ENCODE data around the gene STK24. TPM values are rescaled to one million over a fixed set of nuclear protein-coding genes. Genes with fewer than 3 reads are reported as not detected.

The STK24 gene
- total RNA-seq, 1 experiment from 2014 or later = 51.2 TPM

DNA sequence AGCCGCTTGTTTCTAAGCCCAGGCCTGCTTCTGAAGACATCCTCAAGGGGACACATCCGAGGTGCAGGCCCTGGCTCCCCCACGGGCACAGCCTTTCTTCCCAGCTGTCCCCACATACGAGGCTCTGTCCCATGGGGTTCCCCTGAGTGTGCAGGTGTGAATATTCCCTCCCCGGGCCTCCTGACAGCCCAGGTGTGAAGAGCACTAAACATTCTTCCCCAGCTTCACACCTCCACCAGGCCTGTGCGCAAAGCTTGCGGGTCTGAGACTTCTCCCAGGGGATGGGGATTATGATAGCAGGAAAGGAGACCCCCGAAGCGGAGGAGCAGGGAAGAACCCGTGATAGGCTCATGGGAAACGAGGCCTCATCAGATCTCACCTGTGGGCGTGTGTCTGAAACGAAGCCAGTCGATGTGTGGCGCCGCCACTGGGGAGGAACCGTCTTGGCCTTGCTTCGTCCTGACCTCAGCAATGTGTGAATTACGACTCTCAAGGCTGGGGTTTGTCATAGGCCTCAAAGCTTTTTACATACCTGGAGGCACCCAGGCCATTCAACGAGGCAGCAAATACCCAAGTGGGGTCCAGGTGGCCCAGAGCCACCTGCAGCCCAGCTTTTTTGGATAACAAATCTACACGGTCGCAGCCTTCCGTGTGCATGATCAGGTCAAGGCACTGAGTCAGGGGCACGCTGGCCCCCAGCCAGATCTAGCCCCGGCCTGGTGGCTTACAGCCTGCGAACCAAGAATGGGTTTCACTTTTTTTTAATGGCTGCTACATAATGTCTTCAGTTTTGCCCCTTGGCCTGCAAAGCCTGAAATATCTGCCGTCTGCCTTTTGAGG is 134.3 kb downstream of the STK24 start:
- no peak overlapping the region for H3K27ac Mint-ChIP-seq (ENCODE audit: unreplicated experiment)
- no peak for DNase-seq
- CTCF ChIA-PET = no interaction called here
- peaks cover 20% of the 10 kb centered on the region for H3K36me3 Mint-ChIP-seq (ENCODE audit: insufficient read depth, unreplicated experiment)
- no peaks in the 10 kb centered on the region for H3K9me3 Mint-ChIP-seq (ENCODE audit: low read depth, unreplicated experiment)
- TF ChIP-seq, protein P1, sequence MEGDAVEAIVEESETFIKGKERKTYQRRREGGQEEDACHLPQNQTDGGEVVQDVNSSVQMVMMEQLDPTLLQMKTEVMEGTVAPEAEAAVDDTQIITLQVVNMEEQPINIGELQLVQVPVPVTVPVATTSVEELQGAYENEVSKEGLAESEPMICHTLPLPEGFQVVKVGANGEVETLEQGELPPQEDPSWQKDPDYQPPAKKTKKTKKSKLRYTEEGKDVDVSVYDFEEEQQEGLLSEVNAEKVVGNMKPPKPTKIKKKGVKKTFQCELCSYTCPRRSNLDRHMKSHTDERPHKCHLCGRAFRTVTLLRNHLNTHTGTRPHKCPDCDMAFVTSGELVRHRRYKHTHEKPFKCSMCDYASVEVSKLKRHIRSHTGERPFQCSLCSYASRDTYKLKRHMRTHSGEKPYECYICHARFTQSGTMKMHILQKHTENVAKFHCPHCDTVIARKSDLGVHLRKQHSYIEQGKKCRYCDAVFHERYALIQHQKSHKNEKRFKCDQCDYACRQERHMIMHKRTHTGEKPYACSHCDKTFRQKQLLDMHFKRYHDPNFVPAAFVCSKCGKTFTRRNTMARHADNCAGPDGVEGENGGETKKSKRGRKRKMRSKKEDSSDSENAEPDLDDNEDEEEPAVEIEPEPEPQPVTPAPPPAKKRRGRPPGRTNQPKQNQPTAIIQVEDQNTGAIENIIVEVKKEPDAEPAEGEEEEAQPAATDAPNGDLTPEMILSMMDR (IDR thresholded peaks at IDR 0.05; ENCODE audit: unreplicated experiment) = no peak
- no peaks in the 10 kb centered on the region for H3K4me1 Mint-ChIP-seq (ENCODE audit: low read depth, unreplicated experiment)
- no TSS peak for BruUV-seq (replicated peaks)
- no peak overlapping the region for H3K4me3 Mint-ChIP-seq (ENCODE audit: low read depth, unreplicated experiment)
- no peaks in the 10 kb centered on the region for H3K27me3 Mint-ChIP-seq (ENCODE audit: unreplicated experiment)
- intact Hi-C loops (cut with micrococcal nuclease; ENCODE audit: unreplicated experiment) = no loop called here

GRCh38 chr13:98441056-98441676 is 135.7 kb downstream of the STK24 start:
- H3K4me3 Mint-ChIP-seq (ENCODE audit: low read depth, unreplicated experiment) = no peak overlapping the region
- H3K27ac Mint-ChIP-seq (ENCODE audit: unreplicated experiment) = no peak overlapping the region
- TF ChIP-seq, protein P1 (IDR thresholded peaks at IDR 0.05; ENCODE audit: unreplicated experiment) = no peak
- CTCF ChIA-PET = no interaction called here
- H3K36me3 Mint-ChIP-seq (ENCODE audit: insufficient read depth, unreplicated experiment) = peaks cover 9% of the 10 kb centered on the region
- no TSS peak for BruUV-seq (replicated peaks)
- intact Hi-C loops (cut with micrococcal nuclease; ENCODE audit: unreplicated experiment) = no loop called here
- no peaks in the 10 kb centered on the region for H3K27me3 Mint-ChIP-seq (ENCODE audit: unreplicated experiment)
- H3K4me1 Mint-ChIP-seq (ENCODE audit: low read depth, unreplicated experiment) = no peaks in the 10 kb centered on the region
- no peak for DNase-seq
- H3K9me3 Mint-ChIP-seq (ENCODE audit: low read depth, unreplicated experiment) = no peaks in the 10 kb centered on the region

DNA sequence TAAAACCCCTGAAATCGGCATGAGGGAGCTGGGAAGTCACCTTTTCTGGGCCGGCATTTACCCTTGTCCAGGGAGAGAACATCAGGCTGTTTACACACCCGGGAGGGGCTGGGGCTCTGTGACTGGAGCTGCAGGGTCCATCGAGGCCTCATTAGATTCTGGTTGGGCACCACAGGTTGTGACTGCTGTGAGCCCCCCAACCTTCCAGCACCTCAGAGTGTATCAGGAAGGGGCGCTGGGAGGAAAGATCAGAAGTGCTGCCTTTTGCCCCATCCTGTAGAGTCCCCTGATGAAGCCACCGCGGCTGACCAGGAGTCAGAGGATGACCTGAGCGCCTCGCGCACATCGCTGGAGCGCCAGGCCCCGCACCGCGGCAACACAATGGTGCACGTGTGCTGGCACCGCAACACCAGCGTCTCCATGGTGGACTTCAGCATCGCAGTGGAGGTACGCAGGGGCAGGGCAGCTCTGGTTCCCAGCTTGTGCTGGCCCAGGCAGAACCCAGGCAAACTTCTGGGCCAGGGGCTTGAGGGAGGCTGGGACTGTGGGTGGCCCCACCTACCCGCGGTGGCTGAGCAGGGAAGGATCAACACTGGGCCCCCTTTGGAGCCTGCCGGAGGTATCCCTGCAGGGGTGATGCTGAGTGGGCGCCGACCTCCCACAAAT is 136.4 kb downstream of the STK24 start:
- intact Hi-C loops (cut with micrococcal nuclease; ENCODE audit: unreplicated experiment) = no loop called here
- no TSS peak for BruUV-seq (replicated peaks)
- H3K36me3 Mint-ChIP-seq (ENCODE audit: insufficient read depth, unreplicated experiment) = peaks cover 9% of the 10 kb centered on the region

DNA sequence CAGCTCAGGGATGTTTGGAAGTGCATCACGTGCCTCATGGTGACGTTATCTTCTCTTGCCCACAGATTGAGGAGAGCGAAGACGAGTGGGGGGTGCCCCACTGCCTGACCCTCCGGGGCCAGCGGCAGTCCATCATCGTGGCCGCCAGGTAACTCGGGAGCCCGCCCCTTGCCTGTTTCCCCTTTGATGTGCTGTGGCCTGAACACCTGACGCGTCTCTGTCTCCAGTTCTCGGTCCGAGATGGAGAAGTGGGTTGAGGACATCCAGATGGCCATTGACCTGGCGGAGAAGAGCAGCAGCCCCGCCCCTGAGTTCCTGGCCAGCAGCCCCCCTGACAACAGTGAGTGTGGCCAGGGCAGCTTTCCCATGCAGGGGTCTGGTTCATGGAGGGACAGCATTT is 137.0 kb downstream of the STK24 start:
- Mint-ChIP-seq H3K27me3 (ENCODE audit: unreplicated experiment) (no peaks in the 10 kb centered on the region), H3K27ac (ENCODE audit: unreplicated experiment) (no peak overlapping the region), H3K36me3 (ENCODE audit: insufficient read depth, unreplicated experiment) (peaks cover 6% of the 10 kb centered on the region), H3K9me3 (ENCODE audit: low read depth, unreplicated experiment) (no peaks in the 10 kb centered on the region), H3K4me3 (ENCODE audit: low read depth, unreplicated experiment) (no peak overlapping the region), H3K4me1 (ENCODE audit: low read depth, unreplicated experiment) (no peaks in the 10 kb centered on the region)
- no TSS peak for BruUV-seq (replicated peaks)
- TF ChIP-seq, protein P1 (IDR thresholded peaks at IDR 0.05; ENCODE audit: unreplicated experiment) = no peak
- intact Hi-C loops (cut with micrococcal nuclease; ENCODE audit: unreplicated experiment) = loop anchor here (10.0 kb wide), 1 partner anchor 405 kb away; no protein-coding TSS in a partner anchor
- no peak for DNase-seq
- CTCF ChIA-PET = no interaction called here

More for the DNA sequence above, 136.4 kb downstream of the STK24 start:
- CTCF ChIA-PET = no interaction called here
- Mint-ChIP-seq H3K9me3 (ENCODE audit: low read depth, unreplicated experiment) (no peaks in the 10 kb centered on the region), H3K4me3 (ENCODE audit: low read depth, unreplicated experiment) (no peak overlapping the region), H3K27ac (ENCODE audit: unreplicated experiment) (no peak overlapping the region), H3K27me3 (ENCODE audit: unreplicated experiment) (no peaks in the 10 kb centered on the region), H3K4me1 (ENCODE audit: low read depth, unreplicated experiment) (no peaks in the 10 kb centered on the region)
- TF ChIP-seq, protein P1 (IDR thresholded peaks at IDR 0.05; ENCODE audit: unreplicated experiment) = no peak
- no peak for DNase-seq

Measured in Calu3 (cell line).